Small intestine (tissue), 7 donors: ENCODE measurements around the gene SGF29. TPM values are rescaled to one million over a fixed set of nuclear protein-coding genes. Genes with fewer than 3 reads are reported as not detected.

ENCODE experiments used
- DNase-seq, 2 donors: peaks; one replicate each; pipeline versions ENCODE4 v3.0.0 to v3.0.0-alpha.2; 2013
- FAIRE-seq: peaks from 2 replicates; lab custom pipeline; 2012; peaks lifted over from hg19 to GRCh38; lab: Jason Lieb, UNC
- H3K27ac ChIP-seq, 3 donors: one replicate each; pipeline ENCODE4 v1.5.1; 2013; ENCODE audit warnings: low read length in 2 of 3, mild to moderate bottlenecking in 2 of 3, control low read depth in 1 of 3, inconsistent platforms in 1 of 3, low read depth in 1 of 3, moderate library complexity in 1 of 3
- H3K27me3 ChIP-seq, 3 donors: one replicate each; pipeline ENCODE4 v1.6.1; 2013; ENCODE audit warnings: low read length in 3 of 3, inconsistent platforms in 1 of 3; ENCODE audit not compliant: control insufficient read depth in 3 of 3, insufficient read depth in 3 of 3
- H3K36me3 ChIP-seq, 3 donors: one replicate each; pipeline ENCODE4 v1.6.1; 2013; ENCODE audit warnings: low read length in 3 of 3, inconsistent platforms in 1 of 3, low read depth in 1 of 3, mild to moderate bottlenecking in 1 of 3, moderate library complexity in 1 of 3; ENCODE audit not compliant: control insufficient read depth in 3 of 3, insufficient read depth in 2 of 3
- H3K4me1 ChIP-seq, 3 donors: one replicate each; pipeline ENCODE4 v1.6.1; 2013; ENCODE audit warnings: low read length in 2 of 3, inconsistent platforms in 1 of 3, low read depth in 1 of 3, mild to moderate bottlenecking in 1 of 3, moderate library complexity in 1 of 3; ENCODE audit not compliant: control insufficient read depth in 3 of 3, insufficient read depth in 2 of 3
- H3K4me3 ChIP-seq, 3 donors: one replicate each; pipeline ENCODE4 v1.5.1; 2013; ENCODE audit warnings: low read length in 3 of 3, control low read depth in 1 of 3, inconsistent platforms in 1 of 3, low read depth in 1 of 3, mild to moderate bottlenecking in 1 of 3, moderate library complexity in 1 of 3
- H3K9me3 ChIP-seq, 2 donors: one replicate each; pipeline ENCODE4 v1.6.1; 2013; ENCODE audit warnings: low read depth in 1 of 2, low read length in 1 of 2; ENCODE audit not compliant: control insufficient read depth in 2 of 2, insufficient read depth in 1 of 2
- WGBS, 3 donors: extraction: QIAGEN DNeasy Blood & Tissue Kit; methylation state at CpG; one replicate each; pipeline ENCODE4 v1.1.7; 2013; 5-methylcytosine and 5-hydroxymethylcytosine counted together
- polyA plus RNA-seq, 4 donors: library from polyadenylated mRNA; stranded (reverse) in 3 of 4; unstranded in 1 of 4; fragments of 200-250 nt in 3 of 4; fragments of 120-200 nt in 1 of 4; gene quantifications; one replicate each; pipeline versions ENCODE4 v1.2.1 to v1.2.3, GENCODE V29; 2013
- donor health status: healthy with polysubstance abuse.
- donor health status: control.
- donor health status: control.
- donor health status: Bipolar disorder and iron deficiency.
- donor health status: healthy.

Gene SGF29
- polyA plus RNA-seq, 4 donors: 18.1 to 46.3 (median 34.1) TPM

DNA sequence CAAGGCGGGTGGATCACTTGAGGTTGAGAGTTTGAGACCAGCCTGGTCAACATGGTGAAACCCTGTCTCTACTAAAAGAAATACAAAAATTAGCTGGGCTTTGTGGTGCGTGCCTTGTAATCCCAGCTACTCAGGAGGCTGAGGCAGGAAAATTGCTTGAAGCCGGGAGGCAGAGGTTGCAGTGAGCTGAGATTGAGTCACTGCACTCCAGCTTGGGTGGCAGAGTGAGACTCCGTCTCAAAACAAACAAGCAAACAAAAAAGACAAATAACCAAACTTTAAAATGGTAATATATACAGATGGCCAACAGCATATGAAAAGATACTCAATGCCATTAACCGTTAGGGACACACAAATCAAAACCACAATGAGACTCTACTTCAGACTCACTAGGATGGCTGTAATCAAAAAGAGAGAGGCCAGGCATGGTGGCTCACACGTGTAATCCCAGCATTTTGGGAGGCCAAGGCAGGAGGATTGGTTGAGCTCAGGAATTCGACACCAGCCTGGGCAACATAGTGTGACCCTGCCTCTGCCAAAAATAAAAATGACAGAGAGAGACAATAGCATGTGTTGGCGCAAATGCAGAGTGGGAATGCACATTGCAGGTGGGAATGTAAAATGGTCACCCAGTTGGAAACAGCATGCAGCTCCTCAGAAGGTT is 21.9 kb downstream of the SGF29 start:
- H3K27ac ChIP-seq: no peak overlapping the region
- DNase-seq: no peak
- H3K4me3 ChIP-seq: no peak overlapping the region
- H3K27me3 ChIP-seq: no peaks in the 10 kb centered on the region
- 92 to 95% (median 94%) methylated on average over 8 of the region's 8 CpGs for WGBS, 3 donors
- no peak for FAIRE-seq
- peaks cover 0 to 9% (median 0%) of the 10 kb centered on the region in 3 donors for H3K4me1 ChIP-seq
- peaks cover 0 to 13% (median 0%) of the 10 kb centered on the region in 3 donors for H3K36me3 ChIP-seq
- no peaks in the 10 kb centered on the region for H3K9me3 ChIP-seq

DNA sequence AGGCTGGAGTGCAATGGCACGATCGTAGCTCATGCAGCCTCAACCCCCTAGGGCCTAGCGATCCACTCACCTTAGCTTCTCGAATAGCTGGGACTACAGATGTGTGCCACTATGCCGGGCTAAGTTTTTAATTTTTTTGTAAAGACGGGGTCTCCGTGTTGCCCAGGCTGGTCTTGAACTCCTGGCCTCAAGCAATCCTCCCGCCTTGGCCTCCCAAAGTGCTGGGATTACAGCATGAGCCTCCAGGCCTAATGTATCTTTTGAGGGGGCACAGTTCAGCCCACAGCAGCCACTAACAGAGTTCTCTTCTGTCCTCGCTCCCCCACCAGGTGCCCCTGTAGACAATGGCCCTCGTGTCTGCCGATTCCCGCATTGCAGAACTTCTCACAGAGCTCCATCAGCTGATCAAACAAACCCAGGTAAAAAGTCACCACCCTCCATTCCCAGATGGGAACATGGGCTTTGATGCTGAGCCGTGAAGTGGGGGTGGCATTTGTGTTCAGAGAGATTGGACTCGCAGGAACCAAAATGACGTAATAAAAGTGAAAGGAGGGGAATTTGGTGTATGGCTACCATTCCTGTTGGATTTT is 27.1 kb downstream of the SGF29 start:
- Histone ChIP-seq H3K27me3 (no peaks in the 10 kb centered on the region), H3K4me1 (no peaks in the 10 kb centered on the region), H3K36me3 (peaks cover 2 to 36% (median 6%) of the 10 kb centered on the region in 3 donors), H3K27ac (no peak overlapping the region), H3K9me3 (no peaks in the 10 kb centered on the region), H3K4me3 (no peak overlapping the region)
- 95 to 97% (median 97%) methylated on average over 15 of the region's 15 CpGs for WGBS, 3 donors
- no peak for DNase-seq
- FAIRE-seq: no peak

DNA sequence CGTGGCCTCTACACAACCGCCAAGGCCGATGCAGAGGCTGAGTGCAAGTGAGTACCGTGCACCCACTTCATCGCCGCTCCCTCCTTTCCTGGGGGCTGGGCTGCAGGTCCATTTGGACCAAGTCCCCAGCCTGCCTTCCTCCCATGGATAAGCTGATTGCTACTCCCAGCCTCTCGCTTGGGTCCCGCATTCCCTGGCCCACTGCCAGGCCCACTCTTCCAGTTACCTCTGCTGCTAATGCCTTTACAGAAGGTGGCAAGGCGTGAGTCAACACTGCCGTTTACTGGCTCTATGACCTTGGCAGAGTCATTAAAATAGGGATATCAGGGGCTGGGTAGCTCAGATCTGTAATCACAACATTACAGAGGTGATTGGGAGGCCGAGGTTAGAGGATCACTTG is 32.0 kb downstream of the SGF29 start:
- H3K27ac ChIP-seq: no peak overlapping the region

DNA sequence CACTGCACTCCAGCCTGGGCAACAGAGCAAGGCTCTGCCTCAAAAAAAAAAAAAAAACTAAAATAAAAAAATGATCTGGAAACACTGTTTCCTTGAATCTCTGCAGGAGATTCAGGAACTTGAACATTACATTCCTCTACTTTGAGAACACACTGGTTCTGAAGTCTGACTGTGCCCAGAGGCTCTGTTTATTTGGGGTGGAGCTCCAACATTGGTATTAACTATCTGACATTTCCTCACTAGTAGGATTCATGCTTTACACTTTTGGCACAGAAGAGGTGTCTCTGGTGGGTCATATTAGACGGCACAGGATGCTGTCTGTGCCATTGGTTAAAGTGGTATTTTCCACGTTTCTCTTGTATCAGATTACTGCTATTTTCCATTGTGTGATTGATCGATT is 32.7 kb downstream of the SGF29 start:
- DNase-seq (no peak), FAIRE-seq (no peak)
- Histone ChIP-seq H3K4me3 (no peak overlapping the region), H3K27me3 (no peaks in the 10 kb centered on the region), H3K27ac (no peak overlapping the region), H3K9me3 (no peaks in the 10 kb centered on the region), H3K4me1 (no peaks in the 10 kb centered on the region), H3K36me3 (peaks cover 12 to 72% (median 12%) of the 10 kb centered on the region in 3 donors)
- 87 to 92% (median 90%) methylated on average over 3 of the region's 3 CpGs for WGBS, 3 donors

More for the DNA sequence above, 32.0 kb downstream of the SGF29 start:
- no peaks in the 10 kb centered on the region for H3K4me1 ChIP-seq
- WGBS, 3 donors: 21 to 72% (median 42%) methylated on average over 11 of the region's 11 CpGs
- FAIRE-seq (no peak), DNase-seq (peak; percentile 28 to 90)
- no peaks in the 10 kb centered on the region for H3K9me3 ChIP-seq
- peaks cover 9 to 69% (median 15%) of the 10 kb centered on the region in 3 donors for H3K36me3 ChIP-seq
- H3K4me3 ChIP-seq: no peak overlapping the region
- no peaks in the 10 kb centered on the region for H3K27me3 ChIP-seq

DNA sequence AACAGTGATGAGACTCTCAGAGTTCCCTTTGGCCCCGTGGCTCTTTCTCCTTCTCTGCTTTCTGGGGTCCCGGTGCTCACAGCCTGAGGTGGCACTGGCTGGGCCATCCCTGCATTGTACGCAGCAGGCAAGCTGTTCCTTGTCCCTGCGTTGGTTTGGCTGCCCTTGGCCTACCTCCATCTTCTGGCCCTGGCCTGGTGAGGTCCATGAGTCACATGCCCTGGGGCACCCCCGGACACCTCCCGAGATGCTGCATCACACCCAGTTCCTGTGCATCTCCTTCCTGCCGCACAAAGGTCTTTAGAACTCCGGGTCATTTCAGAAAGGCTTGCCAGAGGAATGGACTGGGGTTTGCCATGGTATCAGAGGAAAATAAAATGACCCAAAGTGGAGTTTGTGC is 33.7 kb downstream of the SGF29 start:
- no peak overlapping the region for H3K4me3 ChIP-seq
- no peaks in the 10 kb centered on the region for H3K9me3 ChIP-seq
- WGBS, 3 donors: 76 to 90% (median 85%) methylated on average over 8 of the region's 8 CpGs
- DNase-seq (no peak), FAIRE-seq (no peak)
- H3K27ac ChIP-seq: no peak overlapping the region
- no peaks in the 10 kb centered on the region for H3K4me1 ChIP-seq
- H3K36me3 ChIP-seq: peaks cover 11 to 74% (median 12%) of the 10 kb centered on the region in 3 donors
- no peaks in the 10 kb centered on the region for H3K27me3 ChIP-seq

DNA sequence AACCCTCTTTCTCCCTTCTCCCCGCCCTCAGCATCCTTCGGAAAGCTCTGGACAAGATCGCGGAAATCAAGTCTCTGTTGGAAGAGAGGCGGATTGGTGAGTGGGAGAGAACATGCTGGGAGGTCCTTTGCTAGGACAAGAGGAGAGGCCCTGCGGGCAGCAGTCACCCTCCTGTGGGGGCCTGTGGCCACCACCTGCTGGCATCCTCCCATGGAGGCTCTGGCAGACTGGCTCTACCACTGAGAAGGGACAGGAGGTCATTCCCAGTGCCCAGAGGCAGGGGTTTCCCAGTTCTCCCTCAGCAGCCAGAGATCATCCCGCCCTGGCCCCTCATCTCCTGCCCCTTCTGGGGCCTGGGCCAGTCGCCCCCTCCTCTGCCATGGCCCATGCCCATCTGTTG is 35.3 kb downstream of the SGF29 start:
- DNase-seq (no peak), FAIRE-seq (no peak)
- no peak overlapping the region for H3K4me3 ChIP-seq
- no peak overlapping the region for H3K27ac ChIP-seq
- 96 to 97% (median 97%) methylated on average over 8 of the region's 8 CpGs for WGBS, 3 donors
- H3K27me3 ChIP-seq: no peaks in the 10 kb centered on the region
- H3K36me3 ChIP-seq: peaks cover 10 to 82% (median 11%) of the 10 kb centered on the region in 3 donors
- peaks cover 0 to 3% (median 0%) of the 10 kb centered on the region in 3 donors for H3K4me1 ChIP-seq
- H3K9me3 ChIP-seq: no peaks in the 10 kb centered on the region

DNA sequence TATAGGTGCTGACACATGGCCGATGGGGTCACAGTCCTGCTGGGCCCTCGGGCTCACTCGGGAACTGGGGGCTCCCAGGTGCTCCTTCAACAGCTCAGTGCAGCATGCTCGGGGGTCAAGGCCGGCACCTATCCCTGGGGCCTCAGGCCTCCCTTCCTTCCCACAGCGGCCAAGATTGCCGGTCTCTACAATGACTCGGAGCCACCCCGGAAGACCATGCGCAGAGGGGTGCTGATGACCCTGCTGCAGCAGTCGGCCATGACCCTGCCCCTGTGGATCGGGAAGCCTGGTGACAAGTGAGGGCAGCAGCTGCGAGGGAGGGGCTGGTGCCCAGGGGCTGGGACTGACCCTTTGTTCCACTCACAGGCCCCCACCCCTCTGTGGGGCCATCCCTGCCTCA is 36.2 kb downstream of the SGF29 start:
- Histone ChIP-seq H3K36me3 (peaks cover 10 to 82% (median 11%) of the 10 kb centered on the region in 3 donors), H3K4me3 (no peak overlapping the region), H3K27ac (no peak overlapping the region), H3K4me1 (peaks cover 0 to 3% (median 0%) of the 10 kb centered on the region in 3 donors), H3K27me3 (no peaks in the 10 kb centered on the region), H3K9me3 (no peaks in the 10 kb centered on the region)
- 91 to 96% (median 92%) methylated on average over 11 to 13 of the region's 13 CpGs for WGBS, 3 donors
- DNase-seq: no peak
- FAIRE-seq: no peak

DNA sequence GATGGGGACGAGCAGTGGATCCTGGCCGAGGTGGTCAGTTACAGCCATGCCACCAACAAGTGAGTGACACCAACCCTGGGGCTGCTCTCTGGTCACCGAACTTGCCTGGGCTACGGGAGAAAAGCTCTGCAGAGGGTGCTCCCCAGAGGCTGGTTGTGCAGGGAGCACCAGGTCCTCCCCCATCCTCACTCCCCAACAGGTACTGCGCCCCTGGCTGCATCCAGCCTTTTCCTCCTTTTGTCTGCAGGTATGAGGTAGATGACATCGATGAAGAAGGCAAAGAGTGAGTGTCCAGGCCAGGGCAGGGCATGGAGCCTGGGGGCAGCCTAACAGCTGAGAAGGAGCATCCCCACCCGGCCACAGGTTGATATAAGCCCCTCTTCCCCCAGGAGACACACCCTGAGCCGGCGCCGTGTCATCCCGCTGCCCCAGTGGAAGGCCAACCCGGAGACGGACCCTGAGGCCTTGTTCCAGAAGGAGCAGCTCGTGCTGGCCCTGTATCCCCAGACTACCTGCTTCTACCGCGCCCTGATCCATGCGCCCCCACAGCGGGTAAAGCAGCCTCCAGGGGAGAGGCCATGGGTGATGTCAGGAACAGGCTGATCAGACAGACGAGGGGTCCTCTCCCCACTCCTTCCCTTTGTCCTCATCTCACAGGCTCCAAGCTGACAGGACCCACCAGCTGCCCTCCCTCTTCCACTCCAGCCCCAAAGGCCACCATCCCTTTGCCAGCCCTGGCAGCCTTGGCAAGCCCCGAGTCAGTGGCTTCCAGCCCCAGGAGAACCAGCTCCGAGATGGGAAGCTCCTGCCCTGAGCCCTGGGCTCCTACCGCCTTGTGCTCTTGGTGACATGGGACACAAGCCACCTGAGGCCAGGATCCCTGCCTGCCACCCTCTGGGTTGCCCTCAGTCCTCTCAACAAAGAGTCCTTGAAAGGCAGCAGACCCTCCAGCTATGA is 36.9 kb downstream of the SGF29 start:
- no peak overlapping the region for H3K4me3 ChIP-seq
- H3K9me3 ChIP-seq: no peaks in the 10 kb centered on the region
- H3K27ac ChIP-seq: no peak overlapping the region
- WGBS, 3 donors: 90 to 94% (median 92%) methylated on average over 18 to 22 of the region's 22 CpGs
- H3K36me3 ChIP-seq: peaks cover 10 to 74% (median 11%) of the 10 kb centered on the region in 3 donors
- peaks cover 0 to 6% (median 0%) of the 10 kb centered on the region in 3 donors for H3K4me1 ChIP-seq
- H3K27me3 ChIP-seq: no peaks in the 10 kb centered on the region
- no peak for FAIRE-seq
- no peak for DNase-seq
